ENCODE data around the gene RTN4.

DNA sequence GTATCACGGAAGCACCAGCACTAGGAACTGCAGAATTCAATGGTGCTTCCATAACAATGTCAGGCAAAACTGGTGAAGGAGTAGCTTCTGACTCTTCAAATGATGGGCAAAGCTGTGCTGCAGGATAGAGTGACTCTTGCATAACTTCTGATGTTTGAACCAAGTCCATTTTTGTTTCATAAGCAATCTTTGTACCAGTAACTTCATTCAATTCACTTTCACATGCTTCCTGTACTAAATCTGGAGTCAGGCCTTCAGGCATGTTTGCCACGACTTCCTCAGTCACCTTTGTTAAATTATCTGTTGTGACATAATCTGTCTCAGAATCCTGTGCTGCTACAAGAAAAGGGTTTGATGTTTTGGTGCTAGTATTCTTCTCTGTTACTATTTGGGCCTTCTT lies 24.0 kb downstream of the RTN4 start:
- TF ChIP-seq POLR2A (IDR thresholded peaks at IDR 0.05): no peak
- TF ChIP-seq, protein P1, sequence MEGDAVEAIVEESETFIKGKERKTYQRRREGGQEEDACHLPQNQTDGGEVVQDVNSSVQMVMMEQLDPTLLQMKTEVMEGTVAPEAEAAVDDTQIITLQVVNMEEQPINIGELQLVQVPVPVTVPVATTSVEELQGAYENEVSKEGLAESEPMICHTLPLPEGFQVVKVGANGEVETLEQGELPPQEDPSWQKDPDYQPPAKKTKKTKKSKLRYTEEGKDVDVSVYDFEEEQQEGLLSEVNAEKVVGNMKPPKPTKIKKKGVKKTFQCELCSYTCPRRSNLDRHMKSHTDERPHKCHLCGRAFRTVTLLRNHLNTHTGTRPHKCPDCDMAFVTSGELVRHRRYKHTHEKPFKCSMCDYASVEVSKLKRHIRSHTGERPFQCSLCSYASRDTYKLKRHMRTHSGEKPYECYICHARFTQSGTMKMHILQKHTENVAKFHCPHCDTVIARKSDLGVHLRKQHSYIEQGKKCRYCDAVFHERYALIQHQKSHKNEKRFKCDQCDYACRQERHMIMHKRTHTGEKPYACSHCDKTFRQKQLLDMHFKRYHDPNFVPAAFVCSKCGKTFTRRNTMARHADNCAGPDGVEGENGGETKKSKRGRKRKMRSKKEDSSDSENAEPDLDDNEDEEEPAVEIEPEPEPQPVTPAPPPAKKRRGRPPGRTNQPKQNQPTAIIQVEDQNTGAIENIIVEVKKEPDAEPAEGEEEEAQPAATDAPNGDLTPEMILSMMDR (IDR thresholded peaks at IDR 0.05): no peak
